Keratinocyte (primary cell): ENCODE measurements around the gene CAPZA1.

ENCODE experiments used
- CTCF ChIP-seq, 3 experiments: IDR thresholded peaks in 1 of 3; conservative IDR thresholded peaks in 1 of 3; optimal IDR thresholded peaks in 1 of 3; 2 replicates in 2 of 3; 3 replicates in 1 of 3; pipeline versions ENCODE3 to v1.5.1; 2011; ENCODE audit warnings: low read length in 3 of 3, mild to moderate bottlenecking in 3 of 3, moderate library complexity in 2 of 3, control low read depth in 1 of 3, inconsistent platforms in 1 of 3; ENCODE audit not compliant: insufficient read depth in 2 of 3; ENCODE audit errors: extremely low read depth in 1 of 3
- EZH2 ChIP-seq: IDR thresholded peaks from one replicate; pipeline ENCODE4 v1.6.1; 2012; ENCODE audit warnings: inconsistent platforms, mild to moderate bottlenecking, low read length, moderate library complexity

- no peak for TF ChIP-seq CTCF (optimal IDR thresholded peaks at IDR 0.05 in 1 of 3, IDR thresholded peaks at IDR 0.05 in 1 of 3, conservative IDR thresholded peaks at IDR 0.05 in 1 of 3; ENCODE audit: extremely low read depth in 1 of 3, insufficient read depth in 2 of 3, low read length in 3 of 3)
- TF ChIP-seq EZH2, result no peak
Observed at GRCh38 chr1:112677501-112677900, 57.9 kb downstream of the CAPZA1 start.
